ENCODE measurements around the gene CAST.
A peak's percentile ranks its signal among the peaks of the same experiment; 100 is the strongest.

CAST gene

DNA sequence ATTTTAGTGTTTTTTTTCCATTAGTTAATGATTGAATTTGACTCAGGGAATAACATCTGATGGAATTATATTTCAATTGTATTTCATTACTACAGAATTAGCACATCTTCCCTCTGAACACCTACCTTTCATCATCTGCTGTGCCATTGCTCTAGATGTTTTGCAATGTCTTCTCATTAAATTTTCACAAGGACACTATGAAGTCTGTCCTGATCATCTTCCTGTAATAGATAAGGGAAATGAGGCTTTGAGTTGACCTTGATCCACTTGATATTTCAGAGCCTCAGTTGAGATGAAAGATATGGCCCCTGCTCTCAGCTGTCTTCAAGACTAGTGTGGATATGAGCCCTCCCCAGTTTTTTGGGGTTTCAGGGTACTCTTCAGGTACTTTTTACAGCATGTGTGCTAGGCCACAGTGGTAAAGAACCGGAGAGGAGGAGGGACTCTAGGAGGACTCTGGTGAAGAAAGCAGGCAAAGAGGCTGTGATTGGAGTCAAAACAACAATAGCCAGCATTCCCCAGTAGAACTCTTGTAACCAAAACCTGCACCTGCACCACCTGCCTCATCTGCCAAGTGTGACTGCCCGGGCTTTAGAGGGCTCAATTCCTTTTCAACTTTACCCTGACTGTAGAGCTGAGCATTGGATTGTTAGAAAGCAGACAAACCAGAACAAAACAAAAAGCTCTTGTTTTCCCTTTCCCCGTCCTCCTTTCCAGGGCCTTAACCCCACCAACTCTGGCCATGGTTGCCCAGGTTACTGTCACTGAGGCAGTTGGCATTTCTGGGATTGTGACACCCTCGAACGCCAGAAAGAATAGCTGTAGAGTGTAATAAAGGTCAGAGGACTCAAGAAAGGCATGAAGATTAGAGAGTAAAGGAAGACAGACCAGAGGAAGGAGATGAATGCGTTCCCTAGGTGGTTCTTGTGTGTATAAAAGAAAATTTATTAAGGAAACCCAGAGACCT lies 89.3 kb downstream of the CAST start:
- Histone ChIP-seq H4K20me1 (ENCODE audit: insufficient read depth, low read length) (no peaks in the 10 kb centered on the region), H3K36me3 (ENCODE audit: insufficient read depth, low read length) (no peaks in the 10 kb centered on the region), H3K27ac (ENCODE audit: low read length) (no peak overlapping the region), H2AFZ (ENCODE audit: low read depth, low read length) (no peak overlapping the region), H3K27me3 (ENCODE audit: insufficient read depth, low read length, poor library complexity) (no peaks in the 10 kb centered on the region), H3K9me3 (ENCODE audit: insufficient read depth, low read length, severe bottlenecking) (no peaks in the 10 kb centered on the region), H3K4me1 (ENCODE audit: insufficient read depth, low read length) (peaks cover 1% of the 10 kb centered on the region; the same call in 1 of the 2 replicates), H3K4me2 (ENCODE audit: insufficient read depth, low read length) (no peak overlapping the region), H3K79me2 (ENCODE audit: insufficient read depth, low read length) (no peaks in the 10 kb centered on the region), H3K9ac (ENCODE audit: low read depth, low read length) (no peak overlapping the region), H3K4me3 (ENCODE audit: low read depth in 1 of 2, low read length in 2 of 2) (no peak overlapping the region)
- ATAC-seq (ENCODE audit: insufficient read depth, low read depth) (no peak), DNase-seq (no peak)
- TF ChIP-seq EZH2 (IDR thresholded peaks at IDR 0.05; ENCODE audit: borderline replicate concordance, low read depth, low read length, severe bottlenecking), result no peak

DNA sequence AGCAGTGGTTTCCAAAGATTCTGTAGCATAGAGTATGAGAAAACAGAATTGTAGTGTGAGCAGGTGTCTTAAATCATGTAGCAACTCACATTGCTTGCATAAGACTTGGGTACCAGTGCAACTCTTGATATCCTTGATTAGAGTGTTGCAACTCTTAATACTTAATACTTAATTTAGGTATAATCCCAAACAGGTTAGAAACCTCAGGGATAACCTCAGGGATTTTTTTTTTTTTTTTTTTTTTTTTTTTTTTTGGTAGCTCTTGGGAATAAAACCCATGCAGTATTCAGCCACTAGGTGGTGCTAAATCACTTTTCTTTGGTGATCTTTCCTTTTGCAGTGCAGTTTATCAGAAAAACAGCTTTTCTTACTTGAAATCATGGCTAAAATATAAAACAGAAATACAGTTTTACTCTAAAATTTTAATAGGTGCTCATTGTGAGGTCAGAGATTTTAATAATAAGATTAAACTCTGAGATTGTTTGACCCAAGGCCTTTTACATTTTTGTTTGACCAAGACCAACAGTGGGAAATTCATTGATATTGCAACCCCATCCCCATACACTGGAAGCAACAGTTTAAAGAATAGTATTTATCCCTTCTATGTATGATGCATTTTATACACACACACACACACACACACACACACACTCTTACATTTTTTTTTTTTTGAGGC lies 90.3 kb downstream of the CAST start:
- Histone ChIP-seq H3K27me3 (ENCODE audit: insufficient read depth, low read length, poor library complexity) (no peaks in the 10 kb centered on the region), H3K4me2 (ENCODE audit: insufficient read depth, low read length) (no peak overlapping the region), H3K36me3 (ENCODE audit: insufficient read depth, low read length) (no peaks in the 10 kb centered on the region), H4K20me1 (ENCODE audit: insufficient read depth, low read length) (no peaks in the 10 kb centered on the region), H3K4me1 (ENCODE audit: insufficient read depth, low read length) (no peaks in the 10 kb centered on the region), H3K79me2 (ENCODE audit: insufficient read depth, low read length) (no peaks in the 10 kb centered on the region), H2AFZ (ENCODE audit: low read depth, low read length) (no peak overlapping the region), H3K27ac (ENCODE audit: low read length) (no peak overlapping the region), H3K9me3 (ENCODE audit: insufficient read depth, low read length, severe bottlenecking) (no peaks in the 10 kb centered on the region), H3K4me3 (ENCODE audit: low read depth in 1 of 2, low read length in 2 of 2) (no peak overlapping the region), H3K9ac (ENCODE audit: low read depth, low read length) (no peak overlapping the region)
- ATAC-seq (ENCODE audit: insufficient read depth, low read depth), result peak; percentile 49; the same call in 1 of the 3 replicates
- no peak for TF ChIP-seq EZH2 (IDR thresholded peaks at IDR 0.05; ENCODE audit: borderline replicate concordance, low read depth, low read length, severe bottlenecking)
- TF ChIP-seq, protein P1, sequence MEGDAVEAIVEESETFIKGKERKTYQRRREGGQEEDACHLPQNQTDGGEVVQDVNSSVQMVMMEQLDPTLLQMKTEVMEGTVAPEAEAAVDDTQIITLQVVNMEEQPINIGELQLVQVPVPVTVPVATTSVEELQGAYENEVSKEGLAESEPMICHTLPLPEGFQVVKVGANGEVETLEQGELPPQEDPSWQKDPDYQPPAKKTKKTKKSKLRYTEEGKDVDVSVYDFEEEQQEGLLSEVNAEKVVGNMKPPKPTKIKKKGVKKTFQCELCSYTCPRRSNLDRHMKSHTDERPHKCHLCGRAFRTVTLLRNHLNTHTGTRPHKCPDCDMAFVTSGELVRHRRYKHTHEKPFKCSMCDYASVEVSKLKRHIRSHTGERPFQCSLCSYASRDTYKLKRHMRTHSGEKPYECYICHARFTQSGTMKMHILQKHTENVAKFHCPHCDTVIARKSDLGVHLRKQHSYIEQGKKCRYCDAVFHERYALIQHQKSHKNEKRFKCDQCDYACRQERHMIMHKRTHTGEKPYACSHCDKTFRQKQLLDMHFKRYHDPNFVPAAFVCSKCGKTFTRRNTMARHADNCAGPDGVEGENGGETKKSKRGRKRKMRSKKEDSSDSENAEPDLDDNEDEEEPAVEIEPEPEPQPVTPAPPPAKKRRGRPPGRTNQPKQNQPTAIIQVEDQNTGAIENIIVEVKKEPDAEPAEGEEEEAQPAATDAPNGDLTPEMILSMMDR (IDR thresholded peaks at IDR 0.05; ENCODE audit: borderline replicate concordance, extremely low read depth, low read length, poor library complexity, severe bottlenecking), result peak; percentile 78
- peak; percentile 47 for DNase-seq

DNA sequence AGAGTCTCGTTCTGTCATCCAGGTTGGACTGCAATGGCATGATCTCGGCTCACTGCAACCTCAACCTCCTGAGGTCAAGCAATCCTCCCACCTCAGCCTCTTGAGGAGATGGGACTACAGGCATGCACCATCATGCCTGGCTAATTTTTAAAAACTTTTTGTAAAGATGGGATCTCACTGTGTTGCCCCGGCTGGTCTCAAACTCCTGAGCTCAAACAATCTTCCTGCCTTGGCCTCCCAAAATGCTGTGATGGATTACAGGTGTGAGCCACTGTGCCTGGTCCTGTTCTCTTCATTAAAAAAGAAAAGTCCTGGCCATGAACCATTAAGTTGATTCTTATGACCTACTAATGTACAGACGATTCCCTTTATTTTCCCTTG lies 90.8 kb downstream of the CAST start:
- no peaks in the 10 kb centered on the region for H4K20me1 ChIP-seq (ENCODE audit: insufficient read depth, low read length)
- DNase-seq (no peak), ATAC-seq (ENCODE audit: insufficient read depth, low read depth) (no peak)
- no peaks in the 10 kb centered on the region for H3K4me1 ChIP-seq (ENCODE audit: insufficient read depth, low read length)
- no peak overlapping the region for H3K9ac ChIP-seq (ENCODE audit: low read depth, low read length)
- no peak overlapping the region for H3K4me3 ChIP-seq (ENCODE audit: low read depth in 1 of 2, low read length in 2 of 2)
- no peak for TF ChIP-seq EZH2 (IDR thresholded peaks at IDR 0.05; ENCODE audit: borderline replicate concordance, low read depth, low read length, severe bottlenecking)
- TF ChIP-seq, protein P1 (IDR thresholded peaks at IDR 0.05; ENCODE audit: borderline replicate concordance, extremely low read depth, low read length, poor library complexity, severe bottlenecking), result no peak
- no peaks in the 10 kb centered on the region for H3K79me2 ChIP-seq (ENCODE audit: insufficient read depth, low read length)
- no peaks in the 10 kb centered on the region for H3K36me3 ChIP-seq (ENCODE audit: insufficient read depth, low read length)
- H2AFZ ChIP-seq (ENCODE audit: low read depth, low read length), result no peak overlapping the region
- H3K27ac ChIP-seq (ENCODE audit: low read length), result no peak overlapping the region
- no peaks in the 10 kb centered on the region for H3K9me3 ChIP-seq (ENCODE audit: insufficient read depth, low read length, severe bottlenecking)
- no peaks in the 10 kb centered on the region for H3K27me3 ChIP-seq (ENCODE audit: insufficient read depth, low read length, poor library complexity)
- H3K4me2 ChIP-seq (ENCODE audit: insufficient read depth, low read length), result no peak overlapping the region

DNA sequence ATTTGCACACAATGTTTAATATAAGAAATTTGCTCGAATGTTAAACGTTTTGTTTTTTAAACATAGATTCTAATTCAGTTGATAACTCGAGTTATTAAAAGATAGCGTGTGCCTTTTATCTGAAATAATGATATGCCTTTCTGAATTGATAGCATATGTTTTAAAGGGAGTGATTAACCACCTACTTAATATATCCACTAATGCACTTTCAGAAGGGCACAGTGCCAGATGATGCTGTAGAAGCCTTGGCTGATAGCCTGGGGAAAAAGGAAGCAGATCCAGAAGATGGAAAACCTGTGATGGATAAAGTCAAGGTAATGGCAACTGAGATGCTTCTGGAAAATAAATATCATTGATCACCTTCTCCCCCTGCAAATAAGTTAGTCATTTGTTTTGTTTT lies 91.7 kb downstream of the CAST start:
- Histone ChIP-seq H3K4me1 (ENCODE audit: insufficient read depth, low read length) (no peaks in the 10 kb centered on the region), H3K27me3 (ENCODE audit: insufficient read depth, low read length, poor library complexity) (no peaks in the 10 kb centered on the region), H3K36me3 (ENCODE audit: insufficient read depth, low read length) (no peaks in the 10 kb centered on the region), H3K9ac (ENCODE audit: low read depth, low read length) (no peak overlapping the region), H3K9me3 (ENCODE audit: insufficient read depth, low read length, severe bottlenecking) (no peaks in the 10 kb centered on the region), H4K20me1 (ENCODE audit: insufficient read depth, low read length) (no peaks in the 10 kb centered on the region), H3K27ac (ENCODE audit: low read length) (no peak overlapping the region), H3K79me2 (ENCODE audit: insufficient read depth, low read length) (no peaks in the 10 kb centered on the region), H3K4me3 (ENCODE audit: low read depth in 1 of 2, low read length in 2 of 2) (no peak overlapping the region), H2AFZ (ENCODE audit: low read depth, low read length) (no peak overlapping the region), H3K4me2 (ENCODE audit: insufficient read depth, low read length) (no peak overlapping the region)
- TF ChIP-seq, protein P1 (IDR thresholded peaks at IDR 0.05; ENCODE audit: borderline replicate concordance, extremely low read depth, low read length, poor library complexity, severe bottlenecking), result no peak
- TF ChIP-seq EZH2 (IDR thresholded peaks at IDR 0.05; ENCODE audit: borderline replicate concordance, low read depth, low read length, severe bottlenecking), result no peak
- ATAC-seq (ENCODE audit: insufficient read depth, low read depth), result no peak
- DNase-seq, result no peak

Measured in DND-41 (cell line).